Esophagus squamous epithelium (tissue), 5 donors: ENCODE data around the gene FREM1. TPM values are rescaled to one million over a fixed set of nuclear protein-coding genes. Genes with fewer than 3 reads are reported as not detected.

Source experiments
- DNase-seq: peaks from one replicate; lab custom pipeline; 2025; lab: John Stamatoyannopoulos, UW
- H3K27ac ChIP-seq, 4 donors: fragments of 200-600 bp; sonication (generic); one replicate each; pipeline ENCODE4 v1.5.1; 2016 to 2019; ENCODE audit warnings: mild to moderate bottlenecking in 1 of 4
- H3K27me3 ChIP-seq, 4 donors: fragments of 200-600 bp; sonication (generic); 1 replicate in 3 of 4; 2 replicates in 1 of 4; pipeline versions ENCODE4 v1.5.1 to v1.6.0; 2017 to 2021; ENCODE audit warnings: antibody characterized with exemption in 1 of 4
- H3K36me3 ChIP-seq, 3 donors: fragments of 200-600 bp; sonication (generic); one replicate each; pipeline ENCODE4 v1.5.1; 2016 to 2019
- H3K4me1 ChIP-seq, 3 donors: fragments of 200-600 bp; sonication (generic); one replicate each; pipeline ENCODE4 v1.5.1; 2017 to 2019
- H3K4me3 ChIP-seq, 4 donors: fragments of 200-600 bp; sonication (generic); 1 replicate in 3 of 4; 2 replicates in 1 of 4; pipeline ENCODE4 v1.5.1; 2016 to 2019; ENCODE audit warnings: mild to moderate bottlenecking in 2 of 4, moderate library complexity in 1 of 4
- H3K9me3 ChIP-seq, 3 donors: fragments of 200-600 bp; sonication (generic); one replicate each; pipeline ENCODE4 v1.5.1; 2016 to 2019
- CTCF ChIP-seq, 6 experiments: fragments of 450-650 bp in 4 of 6; fragments of 200-600 bp in 2 of 6; sonication (generic) in 2 of 6; IDR thresholded peaks; one replicate each; pipeline ENCODE4 v1.5.1; 2016 to 2019; ENCODE audit warnings: antibody characterized with exemption in 6 of 6, mild to moderate bottlenecking in 4 of 6, moderate library complexity in 4 of 6
- POLR2A ChIP-seq, 4 donors: fragments of 450-650 bp; IDR thresholded peaks; one replicate each; pipeline ENCODE4 v1.6.1; 2017; ENCODE audit warnings: antibody characterized with exemption in 4 of 4, mild to moderate bottlenecking in 4 of 4, moderate library complexity in 3 of 4
- whole genome bisulfite sequencing, 2 donors: methylation state at CpG; one replicate each; pipeline ENCODE4 v1.1.5; 2018; 5-methylcytosine and 5-hydroxymethylcytosine counted together
- intact Hi-C: fragments of 100-400 bp; cut with DNase I; formaldehyde crosslinking; loops from one replicate; pipeline ENCODE4 v1.15.0; 2022
- total RNA-seq, 4 donors: library from RNA; depleted of rRNA; stranded (reverse); fragments of >200 nt; gene quantifications; one replicate each; pipeline ENCODE4 v1.1.0, GENCODE V29; 2016
- donor health status: DM: yes; HTN: yes; CAD: no.

FREM1 gene
- total RNA-seq, 4 donors from 2014 or later, result 0.09 to 0.95 (median 0.23) TPM; not detected in 1

- Histone ChIP-seq H3K27ac (no peak overlapping the region), H3K9me3 (no peaks in the 10 kb centered on the region), H3K4me3 (no peak overlapping the region), H3K27me3 (no peaks in the 10 kb centered on the region), H3K36me3 (no peaks in the 10 kb centered on the region), H3K4me1 (no peaks in the 10 kb centered on the region)
- no peak for DNase-seq
- TF ChIP-seq CTCF (IDR thresholded peaks at IDR 0.05) (no peak), POLR2A (IDR thresholded peaks at IDR 0.05) (no peak)
- intact Hi-C loops, result no loop called here
- WGBS, 2 donors, result 50 to 53% methylated on average over 3 of the region's 3 CpGs
Measured at GRCh38 chr9:14889451-14889850, 20.8 kb downstream of the FREM1 start.

GRCh38 chr9:14888875-14889274, 21.4 kb downstream of the FREM1 start:
- no peak for TF ChIP-seq CTCF (IDR thresholded peaks at IDR 0.05)
- no peak for TF ChIP-seq POLR2A (IDR thresholded peaks at IDR 0.05)
- no peaks in the 10 kb centered on the region for H3K9me3 ChIP-seq
- no peaks in the 10 kb centered on the region for H3K4me1 ChIP-seq
- H3K4me3 ChIP-seq, result no peak overlapping the region
- H3K27ac ChIP-seq, result no peak overlapping the region
- DNase-seq, result no peak
- no peaks in the 10 kb centered on the region for H3K27me3 ChIP-seq
- intact Hi-C loops, result no loop called here
- no peaks in the 10 kb centered on the region for H3K36me3 ChIP-seq
- 26 to 39% methylated on average over 1 of the region's 1 CpG for WGBS, 2 donors

- 83 to 100% methylated on average over 1 of the region's 1 CpG for WGBS, 2 donors
- intact Hi-C loops, result no loop called here
Measured at GRCh38 chr9:14888272-14888671, 22.0 kb downstream of the FREM1 start.

GRCh38 chr9:14887149-14887548, 23.1 kb downstream of the FREM1 start:
- TF ChIP-seq CTCF (IDR thresholded peaks at IDR 0.05) (no peak), POLR2A (IDR thresholded peaks at IDR 0.05) (no peak)
- no peaks in the 10 kb centered on the region for H3K27me3 ChIP-seq

More at GRCh38 chr9:14888272-14888671, 22.0 kb downstream of the FREM1 start:
- Histone ChIP-seq H3K27ac (no peak overlapping the region), H3K36me3 (no peaks in the 10 kb centered on the region), H3K4me3 (no peak overlapping the region), H3K9me3 (no peaks in the 10 kb centered on the region), H3K27me3 (no peaks in the 10 kb centered on the region), H3K4me1 (no peaks in the 10 kb centered on the region)
- DNase-seq, result no peak
- TF ChIP-seq POLR2A (IDR thresholded peaks at IDR 0.05) (no peak), CTCF (IDR thresholded peaks at IDR 0.05) (no peak)

GRCh38 chr9:14883310-14883944, 26.8 kb downstream of the FREM1 start:
- intact Hi-C loops, result no loop called here
- TF ChIP-seq CTCF (IDR thresholded peaks at IDR 0.05) (no peak), POLR2A (IDR thresholded peaks at IDR 0.05) (no peak)
- no peaks in the 10 kb centered on the region for H3K9me3 ChIP-seq
- H3K36me3 ChIP-seq, result no peaks in the 10 kb centered on the region
- H3K4me1 ChIP-seq, result no peaks in the 10 kb centered on the region
- peak overlapping the region in 2 of 4 donors; percentile 59 to 73 for H3K27ac ChIP-seq
- WGBS, 2 donors, result 63 to 67% methylated on average over 3 of the region's 4 CpGs
- no peak overlapping the region for H3K4me3 ChIP-seq
- no peak for DNase-seq
- no peaks in the 10 kb centered on the region for H3K27me3 ChIP-seq

More at GRCh38 chr9:14887149-14887548, 23.1 kb downstream of the FREM1 start:
- Histone ChIP-seq H3K4me1 (no peaks in the 10 kb centered on the region), H3K27ac (no peak overlapping the region), H3K4me3 (no peak overlapping the region), H3K36me3 (no peaks in the 10 kb centered on the region), H3K9me3 (no peaks in the 10 kb centered on the region)
- no peak for DNase-seq
- intact Hi-C loops, result no loop called here
- WGBS, 2 donors, result 49 to 55% methylated on average over 4 of the region's 4 CpGs
